NCI-H2171 treated with DMSO at 0.1 percent for 48 hours (cell line): ENCODE data around the gene SECISBP2.
"Not testable (repeated sequence)": the region's sequence is repeated elsewhere in the genome, so short reads cannot be mapped to it uniquely, and the experiment has no call there.

Experiments
- DNase-seq: peaks from one replicate; lab custom pipeline; 2025; lab: John Stamatoyannopoulos, UW

Gene SECISBP2, protein sequence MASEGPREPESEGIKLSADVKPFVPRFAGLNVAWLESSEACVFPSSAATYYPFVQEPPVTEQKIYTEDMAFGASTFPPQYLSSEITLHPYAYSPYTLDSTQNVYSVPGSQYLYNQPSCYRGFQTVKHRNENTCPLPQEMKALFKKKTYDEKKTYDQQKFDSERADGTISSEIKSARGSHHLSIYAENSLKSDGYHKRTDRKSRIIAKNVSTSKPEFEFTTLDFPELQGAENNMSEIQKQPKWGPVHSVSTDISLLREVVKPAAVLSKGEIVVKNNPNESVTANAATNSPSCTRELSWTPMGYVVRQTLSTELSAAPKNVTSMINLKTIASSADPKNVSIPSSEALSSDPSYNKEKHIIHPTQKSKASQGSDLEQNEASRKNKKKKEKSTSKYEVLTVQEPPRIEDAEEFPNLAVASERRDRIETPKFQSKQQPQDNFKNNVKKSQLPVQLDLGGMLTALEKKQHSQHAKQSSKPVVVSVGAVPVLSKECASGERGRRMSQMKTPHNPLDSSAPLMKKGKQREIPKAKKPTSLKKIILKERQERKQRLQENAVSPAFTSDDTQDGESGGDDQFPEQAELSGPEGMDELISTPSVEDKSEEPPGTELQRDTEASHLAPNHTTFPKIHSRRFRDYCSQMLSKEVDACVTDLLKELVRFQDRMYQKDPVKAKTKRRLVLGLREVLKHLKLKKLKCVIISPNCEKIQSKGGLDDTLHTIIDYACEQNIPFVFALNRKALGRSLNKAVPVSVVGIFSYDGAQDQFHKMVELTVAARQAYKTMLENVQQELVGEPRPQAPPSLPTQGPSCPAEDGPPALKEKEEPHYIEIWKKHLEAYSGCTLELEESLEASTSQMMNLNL

DNA sequence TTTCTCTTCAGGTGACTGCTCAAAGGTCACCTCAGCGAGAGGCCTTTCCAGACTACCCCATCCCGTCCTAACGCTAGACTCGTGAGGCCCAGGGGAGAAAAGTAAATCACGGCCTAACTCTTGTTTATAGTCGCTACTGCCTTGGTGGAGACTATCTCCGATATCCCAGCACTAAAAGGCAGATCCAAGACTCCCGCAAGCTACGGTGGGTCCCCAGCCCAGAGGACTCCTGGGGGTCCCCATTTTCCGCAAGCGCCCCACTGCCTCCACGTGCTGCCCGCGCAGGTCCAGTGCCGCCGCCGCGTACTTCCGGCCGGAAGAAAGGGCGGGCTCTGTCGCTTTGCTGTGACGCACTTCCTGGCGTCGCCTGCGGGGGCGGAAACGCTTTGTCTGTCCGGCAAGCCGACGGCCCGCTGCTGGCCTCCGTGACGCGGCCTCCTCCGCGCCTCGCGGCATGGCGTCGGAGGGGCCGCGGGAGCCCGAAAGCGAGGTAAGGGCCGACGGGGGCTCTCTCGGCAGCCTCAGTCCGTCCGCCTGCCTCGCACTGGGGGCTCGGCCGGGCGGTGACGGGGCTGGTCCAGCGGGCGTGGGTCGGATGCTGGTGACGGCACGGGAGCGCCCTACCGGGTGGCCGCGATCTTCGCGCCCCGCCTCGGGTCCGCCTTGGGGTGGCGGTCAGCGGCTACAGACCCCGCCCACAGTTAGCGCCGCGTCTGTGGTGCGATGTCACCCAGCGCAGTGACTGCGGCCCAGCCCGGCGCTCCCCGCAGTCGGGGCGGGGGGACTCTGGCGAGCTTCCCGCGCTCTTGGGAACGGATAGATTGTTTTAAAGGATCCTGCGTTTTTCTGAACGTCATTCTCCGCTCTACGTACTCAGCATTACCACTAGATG is at the start of gene SECISBP2:
Gene SECISBP2, plus strand, starts transcription at position 378 of the 892 bp plus-strand sequence. Its CDS starts 77 bp downstream, at position 455.
- peak; percentile 98 for DNase-seq

DNA sequence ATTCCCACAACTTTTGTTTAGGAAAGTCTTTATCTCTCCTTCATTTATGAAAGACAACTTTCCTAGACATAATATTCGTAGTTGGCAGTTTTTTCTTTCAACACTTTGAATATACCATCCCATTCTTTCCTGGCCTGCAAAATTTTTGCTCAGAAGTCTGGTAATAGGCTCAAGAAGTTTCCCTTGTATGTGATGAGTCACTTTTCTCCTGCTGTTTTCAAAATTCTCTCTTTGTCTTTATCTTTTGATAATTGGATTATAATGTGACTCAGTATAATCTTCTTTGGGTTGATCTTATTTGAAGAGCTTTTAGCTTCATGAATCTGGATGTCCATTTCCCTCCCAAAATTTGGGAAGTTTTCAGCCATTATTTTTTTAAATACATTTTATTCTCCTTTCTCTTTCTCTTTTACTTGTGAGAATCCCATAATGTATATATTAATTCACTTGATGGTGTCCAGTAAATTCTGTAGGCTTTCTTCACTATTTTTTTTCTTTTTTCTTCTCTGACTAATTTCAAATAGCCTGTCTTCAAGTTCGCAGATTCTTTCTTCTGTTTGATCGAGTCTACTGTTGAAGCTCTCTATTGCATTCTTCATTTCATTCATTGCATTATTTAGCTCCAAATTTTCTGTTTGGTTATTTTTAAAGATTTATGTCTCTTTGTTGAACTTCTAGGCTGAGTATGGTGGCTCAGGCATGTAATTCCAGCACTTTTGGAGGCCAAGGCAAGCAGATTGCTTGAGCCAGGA is 44.6 kb upstream of the SECISBP2 start:
- no peak for DNase-seq

DNA sequence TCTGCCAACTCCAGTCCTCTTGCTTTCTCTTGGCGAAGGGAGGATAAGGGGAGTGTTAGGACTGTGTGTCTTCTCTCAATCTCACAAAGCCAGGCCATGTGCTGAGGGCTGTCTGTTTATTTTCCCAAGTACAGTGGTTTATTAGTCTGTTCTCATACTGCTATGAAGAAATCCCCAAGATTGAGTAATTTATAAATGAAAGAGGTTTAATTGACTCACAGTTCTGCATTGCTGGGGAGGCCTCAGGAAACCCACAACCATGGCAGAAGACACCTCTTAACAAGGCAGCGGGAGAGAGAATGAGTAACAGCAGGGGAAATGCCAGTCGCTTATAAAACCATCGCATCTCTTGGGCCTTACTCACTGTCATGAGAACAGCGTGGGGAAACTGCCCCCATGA is 43.5 kb upstream of the SECISBP2 start:
- DNase-seq = no peak

DNA sequence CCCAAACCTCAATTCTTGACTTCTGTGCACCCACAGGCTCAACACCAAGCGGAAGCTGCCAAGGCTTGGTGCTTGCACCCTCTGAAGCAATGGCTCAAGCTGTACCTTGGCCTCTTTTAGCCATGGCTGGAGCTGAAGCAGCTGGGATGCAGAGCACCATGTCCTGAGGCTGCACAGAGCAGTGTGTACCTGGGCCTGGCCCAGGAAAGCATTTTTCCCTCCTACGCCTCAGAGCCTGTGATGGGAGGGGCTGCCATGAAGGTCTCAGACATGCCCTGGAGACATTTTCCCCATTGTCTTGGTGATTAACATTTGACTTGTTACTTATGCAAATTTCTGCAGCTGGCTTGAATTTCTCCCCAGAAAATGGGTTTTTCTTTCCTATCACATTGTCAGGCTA is 42.3 kb upstream of the SECISBP2 start:
- DNase-seq = not testable (repeated sequence)

DNA sequence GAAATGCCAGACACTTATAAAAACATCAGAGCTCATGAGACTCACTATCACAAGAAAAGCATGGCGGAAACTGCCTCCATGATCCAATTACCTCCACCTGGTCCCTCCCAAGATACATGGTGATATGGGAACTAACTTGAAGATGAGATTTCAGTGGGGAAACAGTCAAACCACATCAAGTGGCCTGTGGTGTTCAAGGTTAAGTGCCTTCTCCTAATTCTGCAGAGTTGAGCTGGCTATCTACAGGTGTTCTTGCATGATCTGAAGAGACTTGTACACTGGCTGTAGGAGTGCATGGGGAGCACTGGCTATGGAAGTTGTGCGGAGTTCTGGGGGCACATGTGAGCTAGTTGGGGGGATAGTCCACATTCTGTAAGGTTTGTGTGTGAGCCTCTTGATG is 41.3 kb upstream of the SECISBP2 start:
- no peak for DNase-seq

DNA sequence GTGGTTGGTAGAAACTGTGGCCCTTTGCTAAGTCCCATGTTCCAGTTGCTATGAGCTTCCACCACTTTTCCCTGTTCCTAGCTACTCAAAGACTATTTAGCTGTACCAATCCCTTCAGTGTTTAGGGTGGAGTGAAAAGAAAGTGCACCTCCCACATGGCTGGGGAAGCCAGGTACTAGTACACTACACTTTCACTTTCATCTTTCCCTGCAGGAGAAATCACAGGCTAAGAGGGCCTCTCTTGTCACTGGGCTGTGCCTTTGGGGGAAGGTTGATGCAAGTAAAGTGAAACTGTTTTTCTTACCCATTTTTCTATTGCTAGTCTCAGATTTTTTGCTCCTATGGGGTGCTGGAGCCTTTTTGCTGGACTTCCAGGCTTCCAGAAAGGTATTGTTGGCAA is 40.8 kb upstream of the SECISBP2 start:
- DNase-seq = no peak

DNA sequence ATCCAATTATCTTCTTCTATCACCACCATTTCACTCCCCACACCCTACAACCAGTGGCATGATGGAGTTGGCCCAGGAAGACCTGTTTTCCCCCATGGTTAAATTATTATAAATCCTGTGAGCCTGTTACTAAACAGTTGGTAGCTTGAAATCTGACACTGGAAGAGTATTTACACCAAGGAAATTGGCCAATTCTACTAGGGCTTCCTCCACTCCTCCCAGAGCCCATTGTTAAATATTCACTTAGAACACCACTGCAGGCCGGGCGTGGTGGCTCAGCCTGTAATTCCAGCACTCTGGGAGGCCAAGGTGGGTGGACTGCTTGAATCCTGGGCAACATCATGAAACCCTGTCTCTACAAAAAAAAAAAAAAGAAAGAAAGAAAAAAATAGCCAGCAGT is 39.7 kb upstream of the SECISBP2 start:
- DNase-seq = no peak

DNA sequence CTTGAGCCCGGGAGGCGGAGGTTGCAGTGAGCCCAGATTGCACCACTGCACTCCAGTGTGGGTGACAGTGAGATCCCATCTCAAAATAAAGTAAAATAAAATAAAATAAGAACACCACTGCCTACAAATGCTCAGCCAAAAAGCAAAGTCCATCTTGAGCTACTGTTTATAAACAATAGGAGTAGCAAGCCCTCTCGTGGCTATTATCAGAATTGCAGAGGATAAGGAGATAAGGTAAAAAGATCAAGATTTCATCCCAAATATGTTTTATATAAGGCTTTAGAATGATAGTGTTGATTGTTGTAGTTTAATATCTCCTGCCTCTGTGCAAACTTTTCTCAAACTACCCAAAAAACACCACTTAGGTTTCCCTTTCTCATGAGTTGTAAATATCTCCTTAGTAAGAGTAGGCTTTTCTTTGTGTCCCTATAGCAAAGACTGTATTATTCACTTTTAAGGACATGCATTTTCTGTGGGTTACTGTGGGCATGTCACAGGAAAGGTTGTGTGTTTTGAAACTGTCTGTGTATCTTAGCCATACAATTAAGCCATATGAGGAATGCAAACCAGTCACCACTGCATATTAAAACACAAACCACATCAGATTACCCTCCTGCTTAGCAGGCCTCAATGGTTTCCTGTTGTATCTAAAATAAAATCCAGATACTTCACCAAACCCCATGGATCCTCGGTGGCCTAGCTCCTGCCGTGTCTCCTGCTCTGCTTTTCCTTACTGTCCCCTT is 39.1 kb upstream of the SECISBP2 start:
- peak; percentile 56 for DNase-seq

DNA sequence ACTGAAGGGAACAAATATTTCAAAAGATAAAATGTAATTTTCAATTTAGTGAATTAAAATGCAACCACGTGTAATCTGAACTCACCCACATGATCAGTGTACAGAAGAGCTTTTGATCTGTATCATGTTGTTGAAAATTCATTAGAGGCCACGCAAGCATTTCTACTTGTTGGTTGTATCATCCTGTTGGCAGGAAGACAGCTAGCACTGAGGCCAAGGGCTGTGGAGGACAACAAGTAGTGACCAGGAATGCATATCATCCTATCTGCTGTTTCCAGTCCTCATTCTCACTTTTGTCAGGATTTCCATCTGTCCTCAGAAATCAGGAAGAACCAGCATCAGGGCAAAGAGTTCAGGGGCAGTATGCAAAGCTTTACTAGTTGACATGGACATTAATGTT is 37.2 kb upstream of the SECISBP2 start:
- DNase-seq = no peak

DNA sequence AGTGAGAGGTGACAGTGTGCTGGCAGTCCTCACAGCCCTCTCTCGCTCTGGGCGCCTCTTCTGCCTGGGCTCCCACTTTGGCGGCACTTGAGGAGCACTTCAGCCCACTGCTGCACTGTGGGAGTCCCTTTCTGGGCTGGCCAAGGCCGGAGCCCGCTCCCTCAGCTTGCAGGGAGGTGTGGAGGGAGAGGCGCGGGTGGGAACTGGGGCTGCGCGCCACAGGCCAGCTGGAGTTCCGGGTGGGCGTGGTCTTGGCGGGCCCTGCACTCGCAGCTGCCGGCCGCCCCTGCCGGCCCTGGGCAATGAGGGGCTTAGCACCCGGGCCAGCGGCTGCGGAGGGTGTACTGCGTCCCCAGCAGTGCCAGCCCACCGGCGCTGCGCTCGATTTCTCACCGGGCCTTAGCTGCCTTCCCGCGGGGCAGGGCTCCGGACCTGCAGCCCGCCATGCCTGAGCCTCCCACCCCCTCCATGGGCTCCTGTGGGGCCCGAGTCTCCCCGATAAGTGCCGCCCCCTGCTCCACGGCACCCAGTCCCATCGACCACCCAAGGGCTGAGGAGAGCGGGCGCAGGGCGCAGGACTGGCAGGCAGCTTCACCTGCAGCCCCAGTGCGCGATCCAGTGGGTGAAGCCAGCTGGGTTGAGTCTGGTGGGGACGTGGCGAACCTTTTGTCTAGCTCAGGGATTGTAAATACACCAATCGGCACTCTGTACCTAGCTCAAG is 35.9 kb upstream of the SECISBP2 start:
- not testable (repeated sequence) for DNase-seq

DNA sequence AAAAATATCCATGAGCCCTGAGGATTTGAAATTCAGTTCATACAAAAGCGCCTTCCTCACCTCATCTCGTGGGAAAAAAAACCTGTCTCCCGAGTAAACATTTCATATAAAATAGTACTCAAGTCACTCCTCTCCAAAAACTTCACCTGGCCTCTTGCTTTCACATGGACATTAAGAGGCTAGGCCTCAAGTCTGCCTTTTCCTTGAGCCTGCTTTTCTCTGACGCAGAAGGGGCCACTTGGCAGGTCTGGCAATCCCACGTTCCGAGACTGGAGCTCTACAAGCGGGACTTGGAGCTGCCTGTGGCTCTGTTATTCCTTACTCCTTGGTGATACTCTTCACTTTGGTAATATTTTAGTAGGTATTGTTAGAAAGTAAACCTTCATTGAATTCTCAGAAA is 34.2 kb upstream of the SECISBP2 start:
- no peak for DNase-seq

DNA sequence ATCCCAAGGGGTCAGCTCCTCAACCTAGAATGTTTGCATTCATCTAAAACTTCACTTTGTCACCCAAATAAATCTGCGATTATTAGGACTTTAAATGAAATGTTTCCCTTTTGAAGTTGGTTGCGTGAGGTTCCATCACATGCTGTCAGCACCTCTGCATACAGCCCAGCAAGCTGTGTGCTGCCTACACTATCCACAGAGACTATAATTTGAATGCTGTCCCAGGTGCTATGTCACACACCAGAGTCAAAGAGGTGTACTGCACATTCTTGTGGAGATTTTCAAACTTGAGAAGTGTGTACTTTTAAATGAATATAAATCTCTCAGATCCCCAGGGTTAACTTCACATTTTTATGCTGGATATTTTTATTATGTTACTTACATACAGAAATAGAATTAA is 26.6 kb upstream of the SECISBP2 start:
- no peak for DNase-seq

DNA sequence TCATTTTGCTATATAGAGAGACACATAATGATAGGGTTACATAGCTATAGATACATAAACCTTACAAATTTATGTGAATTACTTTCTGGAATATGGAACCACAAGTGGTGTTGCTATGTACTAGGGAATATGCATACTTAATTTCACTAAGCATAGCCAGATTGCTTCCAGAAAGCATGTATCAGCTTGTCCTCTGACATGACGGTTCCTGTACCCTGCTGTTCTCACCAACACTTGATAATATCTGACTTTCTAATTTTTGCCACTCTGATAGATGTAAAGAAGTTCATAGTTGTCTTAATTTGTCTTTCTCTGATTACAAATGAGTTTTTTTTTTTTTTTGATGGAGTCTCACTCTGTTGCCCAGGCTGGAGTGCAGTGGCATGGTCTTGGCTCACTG is 25.3 kb upstream of the SECISBP2 start:
- DNase-seq = no peak

DNA sequence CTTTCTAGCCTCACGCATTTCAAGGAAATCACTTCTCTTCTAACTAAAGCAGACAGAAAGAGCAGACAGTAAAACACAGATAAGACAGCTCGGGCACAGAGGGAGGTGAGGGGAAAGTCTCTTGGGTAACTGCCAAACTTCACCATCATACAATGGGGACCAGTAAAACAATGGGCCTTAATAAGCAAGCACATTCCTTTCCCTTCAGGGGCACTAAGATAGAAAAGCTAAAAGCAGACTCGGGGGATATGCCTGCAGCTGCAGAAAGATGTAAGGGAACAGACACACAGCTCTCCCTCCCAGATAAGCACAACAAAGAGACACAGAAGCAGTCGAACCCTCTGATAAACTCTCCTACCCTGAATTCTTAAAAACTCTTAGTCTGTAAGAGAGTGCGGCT is 22.9 kb upstream of the SECISBP2 start:
- no peak for DNase-seq

DNA sequence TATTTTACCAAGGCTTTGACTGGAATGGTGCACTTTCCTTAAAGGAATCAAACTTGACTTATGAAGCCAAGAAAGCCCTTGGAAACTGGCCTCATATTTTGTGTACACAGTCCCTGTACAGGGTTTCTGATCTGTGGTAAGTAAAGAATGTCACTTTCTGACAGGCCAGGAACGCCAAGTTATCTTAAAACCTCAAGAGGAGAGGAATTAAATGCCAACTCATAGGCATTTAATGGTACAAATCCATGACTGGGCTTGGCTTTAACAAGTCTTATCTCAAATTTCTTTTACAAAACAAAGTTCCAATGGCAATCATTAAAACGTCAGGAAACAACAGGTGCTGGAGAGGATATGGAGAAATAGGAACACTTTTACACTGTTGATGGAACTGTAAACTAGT is 16.3 kb upstream of the SECISBP2 start:
- DNase-seq = not testable (repeated sequence)

DNA sequence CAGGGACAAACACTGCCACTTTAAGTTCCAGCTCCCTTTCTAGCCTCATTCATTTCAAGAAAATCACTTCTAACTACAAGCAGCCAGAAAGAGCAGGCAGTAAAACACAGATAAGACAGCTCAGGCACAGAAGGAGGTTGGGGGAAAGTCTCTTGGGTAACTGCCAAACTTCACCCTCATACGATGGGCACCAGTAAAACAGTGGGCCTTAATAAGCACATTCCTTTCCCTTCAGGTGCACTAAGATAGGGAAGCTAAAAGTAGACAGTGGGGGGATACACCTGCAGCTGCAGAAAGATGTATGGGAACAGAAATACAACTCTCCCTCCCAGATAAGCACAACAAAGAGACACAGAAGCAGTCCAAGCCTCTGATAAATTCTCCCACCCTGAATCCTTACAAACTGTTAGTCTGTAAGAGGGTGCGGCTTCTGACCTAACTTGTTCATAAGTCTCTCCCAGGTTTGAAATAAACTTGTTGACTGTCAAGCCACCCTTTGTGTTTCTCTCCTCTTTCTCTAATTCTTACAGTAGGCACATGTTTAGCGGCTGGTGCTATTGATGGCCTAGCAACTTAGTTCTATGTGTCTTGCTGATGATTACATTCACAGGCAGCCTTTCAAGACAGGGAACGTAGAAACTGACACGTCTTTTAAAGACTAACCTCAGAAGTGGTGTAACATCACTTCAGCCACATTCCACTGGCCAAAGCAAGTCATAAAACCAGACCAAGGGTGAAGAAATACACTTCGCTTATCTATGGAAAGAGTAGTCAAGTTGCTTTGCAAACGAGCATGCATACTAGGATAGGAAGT is 14.1 kb upstream of the SECISBP2 start:
- DNase-seq = no peak

DNA sequence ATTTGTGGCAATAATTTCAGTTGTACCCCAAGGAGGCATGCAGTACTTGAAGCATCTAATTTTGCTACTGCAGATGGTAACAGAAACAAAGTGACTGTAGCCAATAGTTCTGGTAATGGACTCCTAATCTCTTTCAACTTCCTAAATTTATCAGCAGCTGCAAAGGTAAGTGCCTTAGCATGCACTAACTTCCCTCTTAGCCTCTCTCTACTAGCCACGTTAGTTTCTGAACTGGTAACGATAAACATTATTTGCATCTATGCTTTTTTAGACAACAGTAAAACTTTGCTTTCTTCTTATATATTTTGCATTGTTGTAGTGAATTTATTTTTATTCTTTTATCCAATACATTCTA is 13.5 kb upstream of the SECISBP2 start:
- no peak for DNase-seq

DNA sequence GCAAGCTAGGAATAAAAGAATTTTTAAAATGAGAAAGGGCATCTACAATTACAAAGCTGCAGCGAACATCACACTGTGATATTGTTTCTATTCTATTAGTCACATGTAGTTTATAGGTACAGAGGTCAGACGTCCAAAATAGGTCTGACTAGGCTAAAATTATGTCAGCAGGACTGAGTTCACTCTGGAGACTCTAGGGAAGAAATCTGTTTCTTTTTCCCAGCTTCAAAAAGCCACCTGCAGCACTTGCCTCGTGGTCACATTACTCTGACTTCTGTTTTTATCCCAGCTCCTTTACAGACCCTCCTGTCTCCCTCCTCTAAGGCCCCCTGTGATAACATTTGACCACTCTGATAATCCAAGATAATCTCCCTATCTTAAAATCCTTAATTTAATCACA is 12.4 kb upstream of the SECISBP2 start:
- DNase-seq = no peak

DNA sequence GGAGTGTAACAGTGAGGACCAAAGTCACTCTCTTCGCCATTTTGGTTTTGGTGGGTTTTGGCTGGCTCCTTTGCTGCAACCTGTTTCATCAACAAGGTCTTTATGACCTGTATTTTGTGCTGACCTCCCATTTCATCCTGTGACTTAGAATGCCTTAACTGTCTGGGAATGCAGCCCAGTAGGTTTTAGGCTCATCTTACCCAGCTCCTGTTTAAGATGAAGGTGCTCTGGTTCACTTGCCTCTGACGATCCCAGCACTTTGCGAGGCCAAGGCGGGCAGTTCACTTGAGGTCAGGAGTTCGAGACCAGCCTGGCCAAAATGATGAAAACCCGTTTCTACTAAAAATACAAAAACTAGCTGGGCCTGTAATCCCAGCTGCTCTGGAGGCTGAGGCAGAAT is 9.1 kb upstream of the SECISBP2 start:
- no peak for DNase-seq
